GM23338 (cell line): ENCODE results near the gene CHI3L1. TPM values are rescaled to one million over a fixed set of nuclear protein-coding genes. Genes with fewer than 3 reads are reported as not detected.
A peak's percentile ranks its signal among the peaks of the same experiment; 100 is the strongest.

Source experiments
- ATAC-seq: fragments of 200-7000 bp; cut with Tn5 transposase; 3 replicates; pipeline ENCODE4 v1.9.1; 2020
- DNase-seq: peaks from one replicate; pipeline ENCODE4 v3.0.0-alpha.2; 2015; ENCODE audit warnings: low spot score
- H2AFZ ChIP-seq: fragments of 200-600 bp; sonication (generic); 2 replicates; pipeline ENCODE4 v1.8.0; 2016; ENCODE audit warnings: antibody characterized with exemption, mild to moderate bottlenecking, moderate library complexity
- H3F3A ChIP-seq: fragments of 200-600 bp; sonication (generic); replicated peaks from 2 replicates; pipeline ENCODE4 v1.8.0; 2017; ENCODE audit warnings: antibody characterized with exemption, mixed run types, low read depth
- H3K27ac ChIP-seq: fragments of 200-600 bp; sonication (generic); 2 replicates; pipeline ENCODE4 v1.6.1; 2016; ENCODE audit warnings: low read depth
- H3K27me3 ChIP-seq: fragments of 200-600 bp; sonication (generic); 2 replicates; pipeline ENCODE4 v1.8.0; 2016; ENCODE audit warnings: mild to moderate bottlenecking, mixed run types, moderate library complexity; ENCODE audit not compliant: insufficient read depth
- H3K36me3 ChIP-seq: fragments of 200-600 bp; sonication (generic); 2 replicates; pipeline ENCODE4 v1.8.0; 2016; ENCODE audit warnings: mild to moderate bottlenecking; ENCODE audit not compliant: insufficient read depth
- H3K4me1 ChIP-seq: fragments of 200-600 bp; sonication (generic); 2 replicates; pipeline ENCODE4 v1.8.0; 2016; ENCODE audit warnings: mild to moderate bottlenecking, moderate library complexity; ENCODE audit not compliant: insufficient read depth
- H3K4me2 ChIP-seq: fragments of 200-600 bp; sonication (generic); 2 replicates; pipeline ENCODE4 v1.7.1; 2017; ENCODE audit warnings: mixed run types
- H3K4me3 ChIP-seq: fragments of 200-600 bp; sonication (generic); 2 replicates; pipeline ENCODE4 v1.6.1; 2016; ENCODE audit warnings: mixed run types
- H3K79me2 ChIP-seq: fragments of 200-600 bp; sonication (generic); replicated peaks from 2 replicates; pipeline ENCODE4 v1.8.0; 2017; ENCODE audit warnings: mild to moderate bottlenecking; ENCODE audit not compliant: insufficient read depth
- H3K9me2 ChIP-seq: fragments of 200-600 bp; sonication (generic); 2 replicates; pipeline ENCODE4 v1.8.0; 2017; ENCODE audit not compliant: insufficient read depth
- H4K20me1 ChIP-seq: fragments of 200-600 bp; sonication (generic); replicated peaks from 2 replicates; pipeline ENCODE4 v1.8.0; 2017; ENCODE audit warnings: mild to moderate bottlenecking; ENCODE audit not compliant: insufficient read depth
- H3K27ac Mint-ChIP-seq: 2 replicates; pipeline ENCODE4 v1.8.0; 2020; ENCODE audit warnings: inconsistent platforms, mild to moderate bottlenecking, moderate library complexity, mixed read lengths
- H3K27me3 Mint-ChIP-seq: 3 replicates; pipeline ENCODE4 v1.8.0; 2022; ENCODE audit warnings: low read depth, mild to moderate bottlenecking, moderate library complexity, mixed read lengths, inconsistent platforms; ENCODE audit not compliant: insufficient read depth, poor library complexity
- H3K36me3 Mint-ChIP-seq: 3 replicates; pipeline ENCODE4 v1.8.0; 2021; ENCODE audit warnings: low read depth, mild to moderate bottlenecking, inconsistent platforms, moderate library complexity, mixed read lengths
- H3K4me1 Mint-ChIP-seq: 3 replicates; pipeline ENCODE4 v1.8.0; 2020; ENCODE audit warnings: mild to moderate bottlenecking, inconsistent platforms, mixed read lengths
- H3K4me3 Mint-ChIP-seq: 3 replicates; pipeline ENCODE4 v1.8.0; 2021; ENCODE audit warnings: moderate library complexity, mild to moderate bottlenecking, inconsistent platforms, mixed read lengths
- H3K9me3 Mint-ChIP-seq: 3 replicates; pipeline ENCODE4 v1.8.0; 2020; ENCODE audit warnings: moderate library complexity, mild to moderate bottlenecking, inconsistent platforms, mixed read lengths
- CREB1 ChIP-seq: fragments of 250-450 bp; sonication (Bioruptor Pico); IDR thresholded peaks from 2 replicates; pipeline ENCODE4 v1.5.0; 2020; ENCODE audit warnings: low read depth, mild to moderate bottlenecking, moderate library complexity
- CTCF ChIP-seq, 2 experiments: fragments of 200-600 bp in 1 of 2; sonication (generic) in 1 of 2; conservative IDR thresholded peaks; 2 replicates each; pipeline versions ENCODE4 v1.5.1 to v1.6.1; 2016 to 2017; ENCODE audit warnings: antibody characterized with exemption in 2 of 2, low read depth in 2 of 2, mild to moderate bottlenecking in 2 of 2, moderate library complexity in 1 of 2
- EZH2 ChIP-seq: fragments of 200-600 bp; sonication (generic); IDR thresholded peaks from one replicate; pipeline ENCODE4 v1.8.0; 2017; ENCODE audit warnings: antibody characterized with exemption, mild to moderate bottlenecking, low read depth; ENCODE audit not compliant: unreplicated experiment
- EZH2phosphoT487 ChIP-seq: fragments of 200-600 bp; sonication (generic); IDR thresholded peaks from one replicate; pipeline ENCODE4 v1.8.1; 2018; ENCODE audit warnings: antibody characterized with exemption; ENCODE audit not compliant: unreplicated experiment
- JUNB ChIP-seq: IDR thresholded peaks from one replicate; pipeline ENCODE4 v1.6.1; 2016; ENCODE audit warnings: antibody characterized with exemption; ENCODE audit not compliant: unreplicated experiment
- NANOG ChIP-seq: IDR thresholded peaks from 2 replicates; pipeline ENCODE4 v1.6.1; 2016; ENCODE audit warnings: antibody characterized with exemption, borderline replicate concordance
- POLR2AphosphoS5 ChIP-seq: IDR thresholded peaks from 2 replicates; pipeline ENCODE4 v1.6.1; 2016; ENCODE audit warnings: antibody characterized with exemption, low read depth
- STAT1 ChIP-seq: IDR thresholded peaks from one replicate; pipeline ENCODE4 v1.6.1; 2016; ENCODE audit warnings: antibody characterized with exemption; ENCODE audit not compliant: unreplicated experiment
- ZNF331 ChIP-seq: fragments of 250-450 bp; sonication (Bioruptor Pico); IDR thresholded peaks from 2 replicates; pipeline ENCODE4 v1.5.0; 2020; ENCODE audit warnings: low read depth, mild to moderate bottlenecking, moderate library complexity
- polyA plus RNA-seq: library from polyadenylated mRNA; unstranded; fragments of >200 nt; fragmentation: Nextera tagmentation; extraction: Ambion mirVana; gene quantifications from 2 replicates; pipeline ENCODE4 v1.2.1, GENCODE V29; 2016
- total RNA-seq: library from RNA; depleted of rRNA; stranded (reverse); fragments of >200 nt; shearing (Covaris generic); gene quantifications from 2 replicates; pipeline ENCODE4 v1.2.3, GENCODE V29; 2014
- TF ChIP-seq, protein P1 (sequence below): IDR thresholded peaks from one replicate; pipeline ENCODE4 v1.6.1; 2018; ENCODE audit warnings: antibody characterized with exemption; ENCODE audit not compliant: unreplicated experiment

CHI3L1 gene
- total and polyA plus RNA-seq, 2 experiments from 2014 or later, result 0.76 TPM; not detected in 1

- Histone ChIP-seq H3K27ac (no peak overlapping the region), H2AFZ (no peak overlapping the region), H3K4me3 (no peak overlapping the region), H3K4me1 (no peaks in the 10 kb centered on the region; the same call in 1 of the 2 replicates), H3K9me2 (no peaks in the 10 kb centered on the region), H3K36me3 (no peaks in the 10 kb centered on the region), H3K79me2 (no peaks in the 10 kb centered on the region), H3K4me2 (no peak overlapping the region), H3K27me3 (no peaks in the 10 kb centered on the region), H3F3A (no peaks in the 10 kb centered on the region), H4K20me1 (no peaks in the 10 kb centered on the region)
- DNase-seq (no peak), ATAC-seq (no peak)
- Mint-ChIP-seq H3K27me3 (peaks cover 16% of the 10 kb centered on the region), H3K9me3 (no peaks in the 10 kb centered on the region), H3K36me3 (no peaks in the 10 kb centered on the region), H3K27ac (no peak overlapping the region), H3K4me3 (no peak overlapping the region), H3K4me1 (peaks cover 8% of the 10 kb centered on the region; the same call in 2 of the 3 replicates)
- TF ChIP-seq CREB1 (CRISPR knock-in tag), result no peak
- TF ChIP-seq STAT1, result no peak
- no peak for TF ChIP-seq POLR2AphosphoS5
- no peak for TF ChIP-seq NANOG
- TF ChIP-seq, protein P1, sequence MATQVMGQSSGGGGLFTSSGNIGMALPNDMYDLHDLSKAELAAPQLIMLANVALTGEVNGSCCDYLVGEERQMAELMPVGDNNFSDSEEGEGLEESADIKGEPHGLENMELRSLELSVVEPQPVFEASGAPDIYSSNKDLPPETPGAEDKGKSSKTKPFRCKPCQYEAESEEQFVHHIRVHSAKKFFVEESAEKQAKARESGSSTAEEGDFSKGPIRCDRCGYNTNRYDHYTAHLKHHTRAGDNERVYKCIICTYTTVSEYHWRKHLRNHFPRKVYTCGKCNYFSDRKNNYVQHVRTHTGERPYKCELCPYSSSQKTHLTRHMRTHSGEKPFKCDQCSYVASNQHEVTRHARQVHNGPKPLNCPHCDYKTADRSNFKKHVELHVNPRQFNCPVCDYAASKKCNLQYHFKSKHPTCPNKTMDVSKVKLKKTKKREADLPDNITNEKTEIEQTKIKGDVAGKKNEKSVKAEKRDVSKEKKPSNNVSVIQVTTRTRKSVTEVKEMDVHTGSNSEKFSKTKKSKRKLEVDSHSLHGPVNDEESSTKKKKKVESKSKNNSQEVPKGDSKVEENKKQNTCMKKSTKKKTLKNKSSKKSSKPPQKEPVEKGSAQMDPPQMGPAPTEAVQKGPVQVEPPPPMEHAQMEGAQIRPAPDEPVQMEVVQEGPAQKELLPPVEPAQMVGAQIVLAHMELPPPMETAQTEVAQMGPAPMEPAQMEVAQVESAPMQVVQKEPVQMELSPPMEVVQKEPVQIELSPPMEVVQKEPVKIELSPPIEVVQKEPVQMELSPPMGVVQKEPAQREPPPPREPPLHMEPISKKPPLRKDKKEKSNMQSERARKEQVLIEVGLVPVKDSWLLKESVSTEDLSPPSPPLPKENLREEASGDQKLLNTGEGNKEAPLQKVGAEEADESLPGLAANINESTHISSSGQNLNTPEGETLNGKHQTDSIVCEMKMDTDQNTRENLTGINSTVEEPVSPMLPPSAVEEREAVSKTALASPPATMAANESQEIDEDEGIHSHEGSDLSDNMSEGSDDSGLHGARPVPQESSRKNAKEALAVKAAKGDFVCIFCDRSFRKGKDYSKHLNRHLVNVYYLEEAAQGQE, result no peak
- TF ChIP-seq EZH2, result no peak
- TF ChIP-seq JUNB, result no peak
- no peak for TF ChIP-seq EZH2phosphoT487
- no peak for TF ChIP-seq CTCF (conservative IDR thresholded peaks at IDR 0.05; ENCODE audit: low read depth in 2 of 2)
These were observed 13.4 kb downstream of the CHI3L1 start for GRCh38 chr1:203173011-203173555.

- no peaks in the 10 kb centered on the region for H3K9me3 Mint-ChIP-seq
- Histone ChIP-seq H3K4me1 (no peaks in the 10 kb centered on the region; the same call in 1 of the 2 replicates), H2AFZ (no peak overlapping the region), H3K36me3 (no peaks in the 10 kb centered on the region), H3K27me3 (no peaks in the 10 kb centered on the region), H3K79me2 (no peaks in the 10 kb centered on the region), H3K27ac (no peak overlapping the region), H3K4me2 (no peak overlapping the region), H3F3A (no peaks in the 10 kb centered on the region), H3K4me3 (no peak overlapping the region), H4K20me1 (no peaks in the 10 kb centered on the region), H3K9me2 (no peaks in the 10 kb centered on the region)
- peaks cover 3% of the 10 kb centered on the region; the same call in 1 of the 3 replicates for H3K4me1 Mint-ChIP-seq
- DNase-seq, result peak; percentile 85
- no peaks in the 10 kb centered on the region for H3K36me3 Mint-ChIP-seq
- H3K27ac Mint-ChIP-seq, result no peak overlapping the region
- peak; percentile 18; the same call in 1 of the 2 replicates for TF ChIP-seq CREB1 (CRISPR knock-in tag)
- TF ChIP-seq CTCF (conservative IDR thresholded peaks at IDR 0.05; ENCODE audit: low read depth in 2 of 2), result peak; percentile 72 to 98
- TF ChIP-seq ZNF331, result no peak
- peaks cover 13% of the 10 kb centered on the region for H3K27me3 Mint-ChIP-seq
- ATAC-seq, result peak; percentile 93
- H3K4me3 Mint-ChIP-seq, result no peak overlapping the region
These were observed 14.1 kb downstream of the CHI3L1 start for GRCh38 chr1:203172184-203173010.
